HG03060 (cell line): Measurements from ENCODE around the gene ITPKB.
"Not testable (repeated sequence)": the region's sequence is repeated elsewhere in the genome, so short reads cannot be mapped to it uniquely, and the experiment has no call there.

ENCODE experiments used
- ATAC-seq: cut with Tn5 transposase; IDR thresholded peaks from one replicate; pipeline ENCODE4 v1.9.1; 2021; ENCODE audit warnings: low read depth, moderate number of reproducible peaks; ENCODE audit not compliant: unreplicated experiment

Gene ITPKB

GRCh38 chr1:226761322-226761721 lies 22.2 kb upstream of the ITPKB start:
- no peak for ATAC-seq

- ATAC-seq, result no peak
Measured at GRCh38 chr1:226754793-226755533, 15.9 kb upstream of the ITPKB start.

GRCh38 chr1:226754097-226754496 lies 15.0 kb upstream of the ITPKB start:
- ATAC-seq, result no peak

- ATAC-seq, result no peak
Measured at GRCh38 chr1:226751703-226752102, 12.6 kb upstream of the ITPKB start.

- no peak for ATAC-seq
Measured at GRCh38 chr1:226751214-226751613, 12.1 kb upstream of the ITPKB start.

GRCh38 chr1:226749467-226749866 lies 10.4 kb upstream of the ITPKB start:
- no peak for ATAC-seq

- no peak for ATAC-seq
Measured at GRCh38 chr1:226748306-226748705, 9.2 kb upstream of the ITPKB start.

- ATAC-seq, result not testable (repeated sequence)
Measured at GRCh38 chr1:226747519-226748263, 8.6 kb upstream of the ITPKB start.

GRCh38 chr1:226743259-226743658 lies 4.2 kb upstream of the ITPKB start:
- ATAC-seq, result no peak

GRCh38 chr1:226741009-226741408 lies 1.9 kb upstream of the ITPKB start:
- ATAC-seq, result no peak

- ATAC-seq, result no peak
Measured at GRCh38 chr1:226739696-226740065, 599 bp upstream of the ITPKB start.

GRCh38 chr1:226738421-226738994 lies 574 bp downstream of the ITPKB start:
- ATAC-seq, result no peak

GRCh38 chr1:226737819-226738420 lies 1.2 kb downstream of the ITPKB start:
- ATAC-seq, result no peak

GRCh38 chr1:226736908-226737818 lies 1.9 kb downstream of the ITPKB start:
- ATAC-seq, result no peak

- no peak for ATAC-seq
Measured at GRCh38 chr1:226736001-226736907, 2.8 kb downstream of the ITPKB start.

- ATAC-seq, result no peak
Measured at GRCh38 chr1:226735576-226735975, 3.5 kb downstream of the ITPKB start.

- no peak for ATAC-seq
Measured at GRCh38 chr1:226734611-226735153, 4.4 kb downstream of the ITPKB start.

- ATAC-seq, result no peak
Measured at GRCh38 chr1:226733876-226734275, 5.2 kb downstream of the ITPKB start.

GRCh38 chr1:226733304-226733703 lies 5.8 kb downstream of the ITPKB start:
- ATAC-seq, result no peak
